ENCODE results near the gene PTPRG.

The PTPRG gene

GRCh38 chr3:62149539-62149938 lies 588.2 kb downstream of the PTPRG start:
- no peak for DNase-seq (ENCODE audit: low read depth, low spot score)

- DNase-seq (ENCODE audit: low read depth, low spot score) = no peak
These were observed 588.6 kb downstream of the PTPRG start for GRCh38 chr3:62149962-62150361.

- DNase-seq (ENCODE audit: low read depth, low spot score) = no peak
These were observed 590.2 kb downstream of the PTPRG start for GRCh38 chr3:62151591-62151990.

- DNase-seq (ENCODE audit: low read depth, low spot score) = no peak
These were observed 591.9 kb downstream of the PTPRG start for GRCh38 chr3:62153231-62153630.

GRCh38 chr3:62154457-62155148 lies 593.2 kb downstream of the PTPRG start:
- DNase-seq (ENCODE audit: low read depth, low spot score) = no peak

GRCh38 chr3:62159056-62159708 lies 597.8 kb downstream of the PTPRG start:
- no peak for DNase-seq (ENCODE audit: low read depth, low spot score)

GRCh38 chr3:62159709-62160092 lies 598.3 kb downstream of the PTPRG start:
- DNase-seq (ENCODE audit: low read depth, low spot score) = no peak

GRCh38 chr3:62161371-62161770 lies 600.0 kb downstream of the PTPRG start:
- no peak for DNase-seq (ENCODE audit: low read depth, low spot score)

- DNase-seq (ENCODE audit: low read depth, low spot score) = no peak
These were observed 602.8 kb downstream of the PTPRG start for GRCh38 chr3:62164196-62164595.

- DNase-seq (ENCODE audit: low read depth, low spot score) = no peak
These were observed 603.4 kb downstream of the PTPRG start for GRCh38 chr3:62164746-62165145.

- DNase-seq (ENCODE audit: low read depth, low spot score) = no peak
These were observed 606.3 kb downstream of the PTPRG start for GRCh38 chr3:62167566-62168262.

GRCh38 chr3:62168356-62168755 lies 607.0 kb downstream of the PTPRG start:
- no peak for DNase-seq (ENCODE audit: low read depth, low spot score)

- no peak for DNase-seq (ENCODE audit: low read depth, low spot score)
These were observed 608.7 kb downstream of the PTPRG start for GRCh38 chr3:62169906-62170660.

GRCh38 chr3:62171789-62172188 lies 610.4 kb downstream of the PTPRG start:
- DNase-seq (ENCODE audit: low read depth, low spot score) = no peak

- no peak for DNase-seq (ENCODE audit: low read depth, low spot score)
These were observed 610.8 kb downstream of the PTPRG start for GRCh38 chr3:62172199-62172598.

GRCh38 chr3:62173939-62174515 lies 612.7 kb downstream of the PTPRG start:
- DNase-seq (ENCODE audit: low read depth, low spot score) = no peak

- no peak for DNase-seq (ENCODE audit: low read depth, low spot score)
These were observed 613.8 kb downstream of the PTPRG start for GRCh38 chr3:62175161-62175560.

GRCh38 chr3:62178032-62178431 lies 616.7 kb downstream of the PTPRG start:
- DNase-seq (ENCODE audit: low read depth, low spot score) = no peak

GRCh38 chr3:62178739-62179600 lies 617.6 kb downstream of the PTPRG start:
- no peak for DNase-seq (ENCODE audit: low read depth, low spot score)

- no peak for DNase-seq (ENCODE audit: low read depth, low spot score)
These were observed 619.1 kb downstream of the PTPRG start for GRCh38 chr3:62180514-62180913.

- DNase-seq (ENCODE audit: low read depth, low spot score) = no peak
These were observed 621.7 kb downstream of the PTPRG start for GRCh38 chr3:62183087-62183486.
